PC-3 (cell line): Measurements from ENCODE around the gene P2RY11. TPM values are rescaled to one million over a fixed set of nuclear protein-coding genes. Genes with fewer than 3 reads are reported as not detected.
A peak's percentile ranks its signal among the peaks of the same experiment; 100 is the strongest.

ENCODE experiments used
- ATAC-seq: fragments of 200-7000 bp; cut with Tn5 transposase; 2 replicates; pipeline ENCODE4 v1.9.1; 2020; ENCODE audit warnings: mild to moderate bottlenecking, moderate library complexity
- BruUV-seq: library from RNA; stranded (reverse); fragments of 400-500 nt; replicated peaks from 2 replicates; lab custom pipeline; 2021; lab: Mats Ljungman, UMichigan
- CTCF ChIA-PET: fragments of 300-600 bp; sonication (Branson Sonifier 250); formaldehyde crosslinking; loops from one replicate; lab custom pipeline; 2022; ENCODE audit warnings: antibody characterized with exemption; lab: Charles Lee
- POLR2A ChIA-PET: fragments of 300-600 bp; sonication (Branson Sonifier 250); formaldehyde crosslinking; loops from one replicate; lab custom pipeline; 2022; ENCODE audit warnings: antibody characterized with exemption; ENCODE audit not compliant: unreplicated experiment; lab: Charles Lee
- DNase-seq: peaks from one replicate; pipeline ENCODE4 v3.0.0-alpha.2; 2015
- H2AFZ ChIP-seq: fragments of 300-600 bp; sonication (generic); 2 replicates; pipeline ENCODE4 v1.6.0; 2016; ENCODE audit warnings: antibody characterized with exemption, low read length
- H3F3A ChIP-seq: fragments of 300-600 bp; sonication (generic); one replicate; pipeline ENCODE4 v1.6.0; 2017; ENCODE audit warnings: antibody characterized with exemption, low read length, control low read depth, mild to moderate bottlenecking; ENCODE audit not compliant: unreplicated experiment
- H3K27ac ChIP-seq: fragments of 300-600 bp; sonication (generic); 2 replicates; pipeline ENCODE4 v1.5.1; 2016; ENCODE audit warnings: mild to moderate bottlenecking, low read length
- H3K27me3 ChIP-seq: fragments of 300-600 bp; sonication (generic); 2 replicates; pipeline ENCODE4 v1.6.1; 2016; ENCODE audit warnings: low read length, mixed read lengths
- H3K36me3 ChIP-seq: fragments of 300-600 bp; sonication (generic); 2 replicates; pipeline ENCODE4 v1.6.1; 2016; ENCODE audit warnings: low read depth, mixed run types, low read length, mixed read lengths
- H3K4me1 ChIP-seq: fragments of 300-600 bp; sonication (generic); 2 replicates; pipeline ENCODE4 v1.5.1; 2016; ENCODE audit warnings: low read length; ENCODE audit not compliant: insufficient read depth
- H3K4me2 ChIP-seq: fragments of 300-600 bp; sonication (generic); 2 replicates; pipeline ENCODE4 v1.6.0; 2016; ENCODE audit warnings: low read length
- H3K4me3 ChIP-seq: fragments of 300-600 bp; sonication (generic); 2 replicates; pipeline ENCODE4 v1.5.1; 2016; ENCODE audit warnings: mild to moderate bottlenecking, low read length, mixed read lengths
- H3K79me2 ChIP-seq: fragments of 300-600 bp; sonication (generic); 2 replicates; pipeline ENCODE4 v1.6.1; 2017; ENCODE audit warnings: low read length, mixed read lengths
- H3K9ac ChIP-seq: fragments of 300-600 bp; sonication (generic); 2 replicates; pipeline ENCODE4 v1.6.0; 2016; ENCODE audit warnings: mild to moderate bottlenecking, low read length
- H3K9me2 ChIP-seq: fragments of 300-600 bp; sonication (generic); replicated peaks from 2 replicates; pipeline ENCODE4 v1.6.1; 2016; ENCODE audit warnings: mixed run types, low read length, mixed read lengths
- H3K9me3 ChIP-seq: fragments of 300-600 bp; sonication (generic); 2 replicates; pipeline ENCODE4 v1.6.1; 2016; ENCODE audit warnings: low read length, mixed read lengths
- H4K20me1 ChIP-seq: fragments of 300-600 bp; sonication (generic); 2 replicates; pipeline ENCODE4 v1.6.1; 2016; ENCODE audit warnings: low read length, mixed read lengths
- EZH2 ChIP-seq: fragments of 300-600 bp; sonication (generic); IDR thresholded peaks from one replicate; pipeline ENCODE4 v1.6.1; 2017; ENCODE audit warnings: antibody characterized with exemption, mild to moderate bottlenecking, low read length; ENCODE audit not compliant: unreplicated experiment
- EZH2phosphoT487 ChIP-seq: fragments of 300-600 bp; sonication (generic); IDR thresholded peaks from 2 replicates; pipeline ENCODE4 v1.6.1; 2018; ENCODE audit warnings: mild to moderate bottlenecking, antibody characterized with exemption, low read length, borderline replicate concordance
- intact Hi-C: fragments of 100-400 bp; cut with micrococcal nuclease; formaldehyde crosslinking; loops from 2 replicates; pipeline ENCODE4 v1.9.0; 2023
- total RNA-seq: library from RNA; depleted of rRNA; stranded (reverse); fragments of >200 nt; gene quantifications from 2 replicates; pipeline ENCODE4 v1.2.3, GENCODE V29; 2014
- TF ChIP-seq, protein P1 (sequence below): fragments of 300-600 bp; sonication (generic); conservative IDR thresholded peaks from 2 replicates; pipeline ENCODE4 v1.5.1; 2017; ENCODE audit warnings: antibody characterized with exemption, low read depth, mild to moderate bottlenecking, low read length

Gene P2RY11
- total RNA-seq, 1 experiment from 2014 or later, result 11.1 TPM

DNA sequence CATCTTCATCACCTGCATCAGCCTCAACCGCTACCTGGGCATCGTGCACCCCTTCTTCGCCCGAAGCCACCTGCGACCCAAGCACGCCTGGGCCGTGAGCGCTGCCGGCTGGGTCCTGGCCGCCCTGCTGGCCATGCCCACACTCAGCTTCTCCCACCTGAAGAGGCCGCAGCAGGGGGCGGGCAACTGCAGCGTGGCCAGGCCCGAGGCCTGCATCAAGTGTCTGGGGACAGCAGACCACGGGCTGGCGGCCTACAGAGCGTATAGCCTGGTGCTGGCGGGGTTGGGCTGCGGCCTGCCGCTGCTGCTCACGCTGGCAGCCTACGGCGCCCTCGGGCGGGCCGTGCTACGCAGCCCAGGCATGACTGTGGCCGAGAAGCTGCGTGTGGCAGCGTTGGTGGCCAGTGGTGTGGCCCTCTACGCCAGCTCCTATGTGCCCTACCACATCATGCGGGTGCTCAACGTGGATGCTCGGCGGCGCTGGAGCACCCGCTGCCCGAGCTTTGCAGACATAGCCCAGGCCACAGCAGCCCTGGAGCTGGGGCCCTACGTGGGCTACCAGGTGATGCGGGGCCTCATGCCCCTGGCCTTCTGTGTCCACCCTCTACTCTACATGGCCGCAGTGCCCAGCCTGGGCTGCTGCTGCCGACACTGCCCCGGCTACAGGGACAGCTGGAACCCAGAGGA lies 2.6 kb downstream of the P2RY11 start:
- no peak overlapping the region for H3K4me3 ChIP-seq
- H3K27me3 ChIP-seq, result no peaks in the 10 kb centered on the region
- peaks cover 28% of the 10 kb centered on the region for H3K79me2 ChIP-seq
- intact Hi-C loops, result no loop called here
- H3F3A ChIP-seq, result peaks cover 16% of the 10 kb centered on the region
- H3K9me3 ChIP-seq, result no peaks in the 10 kb centered on the region
- TF ChIP-seq EZH2 (no peak), EZH2phosphoT487 (no peak)
- TF ChIP-seq, protein P1, sequence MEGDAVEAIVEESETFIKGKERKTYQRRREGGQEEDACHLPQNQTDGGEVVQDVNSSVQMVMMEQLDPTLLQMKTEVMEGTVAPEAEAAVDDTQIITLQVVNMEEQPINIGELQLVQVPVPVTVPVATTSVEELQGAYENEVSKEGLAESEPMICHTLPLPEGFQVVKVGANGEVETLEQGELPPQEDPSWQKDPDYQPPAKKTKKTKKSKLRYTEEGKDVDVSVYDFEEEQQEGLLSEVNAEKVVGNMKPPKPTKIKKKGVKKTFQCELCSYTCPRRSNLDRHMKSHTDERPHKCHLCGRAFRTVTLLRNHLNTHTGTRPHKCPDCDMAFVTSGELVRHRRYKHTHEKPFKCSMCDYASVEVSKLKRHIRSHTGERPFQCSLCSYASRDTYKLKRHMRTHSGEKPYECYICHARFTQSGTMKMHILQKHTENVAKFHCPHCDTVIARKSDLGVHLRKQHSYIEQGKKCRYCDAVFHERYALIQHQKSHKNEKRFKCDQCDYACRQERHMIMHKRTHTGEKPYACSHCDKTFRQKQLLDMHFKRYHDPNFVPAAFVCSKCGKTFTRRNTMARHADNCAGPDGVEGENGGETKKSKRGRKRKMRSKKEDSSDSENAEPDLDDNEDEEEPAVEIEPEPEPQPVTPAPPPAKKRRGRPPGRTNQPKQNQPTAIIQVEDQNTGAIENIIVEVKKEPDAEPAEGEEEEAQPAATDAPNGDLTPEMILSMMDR, result no peak
- H3K9me2 ChIP-seq, result no peaks in the 10 kb centered on the region
- DNase-seq (peak; percentile 11), ATAC-seq (peak; percentile 14)
- 0 out of 2 replicates have a peak, but pooled peaks cover 5% of the 10 kb centered on the region for H4K20me1 ChIP-seq
- BruUV-seq, result no TSS peak
- H3K9ac ChIP-seq, result no peak overlapping the region
- CTCF ChIA-PET, result no interaction called here
- no peak overlapping the region for H3K27ac ChIP-seq
- H3K4me1 ChIP-seq, result no peaks in the 10 kb centered on the region
- H3K4me2 ChIP-seq, result no peak overlapping the region
- POLR2A ChIA-PET, result interaction anchor here (0.6 kb wide), 1 partner anchor 157 kb away, joined by 4 read pairs; the partner anchor contains the start of gene ICAM1
- H3K36me3 ChIP-seq, result peaks cover 45% of the 10 kb centered on the region
- H2AFZ ChIP-seq, result no peak overlapping the region

DNA sequence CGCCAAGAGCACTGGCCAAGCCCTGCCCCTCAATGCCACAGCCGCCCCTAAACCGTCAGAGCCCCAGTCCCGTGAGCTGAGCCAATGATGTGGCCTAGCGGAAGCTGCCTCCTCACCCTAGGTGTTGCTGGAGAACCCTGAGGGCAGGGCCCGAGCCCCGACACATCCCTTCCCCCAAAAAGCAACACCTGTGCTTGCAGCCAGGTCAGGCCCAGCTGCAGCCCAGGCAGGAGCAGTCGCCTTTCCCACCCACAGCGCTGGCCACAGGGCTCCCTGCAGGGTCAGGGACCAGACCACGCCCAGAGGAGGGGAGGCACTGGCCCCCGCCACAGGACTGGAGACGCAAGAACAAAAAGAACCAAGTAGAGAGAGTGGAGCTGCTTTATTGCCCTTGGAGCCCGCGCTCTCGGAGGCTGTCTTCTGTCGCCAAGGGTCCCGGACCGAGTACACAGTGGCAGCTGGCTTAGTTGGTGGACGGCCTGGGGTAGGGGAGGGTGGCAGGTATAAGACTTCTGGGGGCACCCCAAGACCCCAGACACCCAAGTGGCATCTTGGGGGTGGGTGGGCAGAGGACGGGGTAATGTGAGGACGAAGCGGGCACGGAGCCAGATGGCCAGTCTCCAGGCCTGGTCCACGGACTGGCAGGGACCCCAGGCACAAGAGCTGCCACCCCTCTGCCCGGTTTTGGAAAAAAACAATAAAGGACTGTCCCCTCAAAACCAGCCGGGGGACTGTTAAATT lies 3.3 kb downstream of the P2RY11 start:
- ATAC-seq, result peak; percentile 5
- intact Hi-C loops, result no loop called here

More for the DNA sequence above, 3.3 kb downstream of the P2RY11 start:
- DNase-seq, result peak; percentile 39
- TF ChIP-seq EZH2phosphoT487 (no peak), EZH2 (no peak)
- TF ChIP-seq, protein P1, result no peak
- H3K4me3 ChIP-seq, result no peak overlapping the region
- CTCF ChIA-PET, result no interaction called here
- H3F3A ChIP-seq, result peaks cover 16% of the 10 kb centered on the region
- H3K9me3 ChIP-seq, result no peaks in the 10 kb centered on the region
- 0 out of 2 replicates have a peak, but pooled peaks cover 5% of the 10 kb centered on the region for H4K20me1 ChIP-seq
- no peak overlapping the region for H3K9ac ChIP-seq
- no TSS peak for BruUV-seq
- H3K36me3 ChIP-seq, result peaks cover 37% of the 10 kb centered on the region
- H3K4me1 ChIP-seq, result no peaks in the 10 kb centered on the region
- POLR2A ChIA-PET, result interaction anchor here (0.6 kb wide), 1 partner anchor 156 kb away, joined by 4 read pairs; the partner anchor contains the start of gene ICAM1
- no peaks in the 10 kb centered on the region for H3K27me3 ChIP-seq
- no peak overlapping the region for H3K4me2 ChIP-seq
- no peak overlapping the region for H3K27ac ChIP-seq
- H3K9me2 ChIP-seq, result no peaks in the 10 kb centered on the region
- H2AFZ ChIP-seq, result no peak overlapping the region
- H3K79me2 ChIP-seq, result peaks cover 27% of the 10 kb centered on the region
